Measurements from ENCODE around the gene CHSY1. TPM values are rescaled to one million over a fixed set of nuclear protein-coding genes. Genes with fewer than 3 reads are reported as not detected.

CHSY1 gene
- total and polyA plus RNA-seq, 10 donors, result 6.8 to 99.5 (median 52.8) TPM

- Histone ChIP-seq H3K4me3 (peak overlapping the region; percentile 76 to 93 (median 82)), H3K9me3 (no peaks in the 10 kb centered on the region), H3K36me3 (peaks cover 0 to 4% (median 0%) of the 10 kb centered on the region in 6 donors), H3K27me3 (replicated peaks in 1 of 7) (no peaks in the 10 kb centered on the region), H3K4me1 (peaks cover 27 to 83% (median 72%) of the 10 kb centered on the region in 6 donors), H3K27ac (peak overlapping the region; percentile 61 to 96 (median 78))
- no peak for DNase-seq
- TF ChIP-seq POLR2AphosphoS5 (IDR thresholded peaks at IDR 0.05), result no peak
- no peak for TF ChIP-seq POLR2A (IDR thresholded peaks at IDR 0.05)
- TF ChIP-seq CTCF (IDR thresholded peaks at IDR 0.05 in 8 of 11, conservative IDR thresholded peaks at IDR 0.05 in 3 of 11), result no peak
- intact Hi-C loops (cut with DNase I; ENCODE audit: low total_unique reads), result loop anchor here (10.0 kb wide), 1 partner anchor 126 kb away; no protein-coding TSS in a partner anchor
- 12 to 23% (median 14%) methylated on average over 6 of the region's 6 CpGs for WGBS, 5 donors
Observed at GRCh38 chr15:101250341-101250831, 1.5 kb downstream of the CHSY1 start.

GRCh38 chr15:101248274-101248673, 3.6 kb downstream of the CHSY1 start:
- 62 to 67% (median 65%) methylated on average over 3 of the region's 3 CpGs for WGBS, 5 donors
- Histone ChIP-seq H3K36me3 (peaks cover 0 to 4% (median 0%) of the 10 kb centered on the region in 6 donors), H3K4me1 (peaks cover 46 to 88% (median 85%) of the 10 kb centered on the region in 6 donors), H3K4me3 (no peak overlapping the region), H3K27ac (peak overlapping the region in 6 of 8 donors; percentile 11 to 90 (median 50)), H3K9me3 (no peaks in the 10 kb centered on the region), H3K27me3 (replicated peaks in 1 of 7) (no peaks in the 10 kb centered on the region)
- TF ChIP-seq POLR2AphosphoS5 (IDR thresholded peaks at IDR 0.05) (no peak), CTCF (IDR thresholded peaks at IDR 0.05 in 8 of 11, conservative IDR thresholded peaks at IDR 0.05 in 3 of 11) (no peak), POLR2A (IDR thresholded peaks at IDR 0.05) (no peak)
- intact Hi-C loops (cut with DNase I; ENCODE audit: low total_unique reads), result no loop called here
- DNase-seq, result no peak

- Histone ChIP-seq H3K9me3 (no peaks in the 10 kb centered on the region), H3K4me1 (peaks cover 51 to 89% (median 87%) of the 10 kb centered on the region in 6 donors), H3K4me3 (peak overlapping the region in 1 of 8 donors; percentile 37), H3K27ac (peak overlapping the region; percentile 1 to 90 (median 71)), H3K27me3 (replicated peaks in 1 of 7) (no peaks in the 10 kb centered on the region), H3K36me3 (peaks cover 0 to 4% (median 0%) of the 10 kb centered on the region in 6 donors)
- WGBS, 5 donors, result 74 to 81% (median 75%) methylated on average over 10 of the region's 10 CpGs
- intact Hi-C loops (cut with DNase I; ENCODE audit: low total_unique reads), result no loop called here
- peak; percentile 64 for DNase-seq
- TF ChIP-seq POLR2A (IDR thresholded peaks at IDR 0.05), result no peak
- TF ChIP-seq POLR2AphosphoS5 (IDR thresholded peaks at IDR 0.05), result no peak
- no peak for TF ChIP-seq CTCF (IDR thresholded peaks at IDR 0.05 in 8 of 11, conservative IDR thresholded peaks at IDR 0.05 in 3 of 11)
Observed at GRCh38 chr15:101246824-101247745, 4.8 kb downstream of the CHSY1 start.

GRCh38 chr15:101246391-101246790, 5.5 kb downstream of the CHSY1 start:
- H3K9me3 ChIP-seq, result no peaks in the 10 kb centered on the region
- intact Hi-C loops (cut with DNase I; ENCODE audit: low total_unique reads), result no loop called here
- H3K27me3 ChIP-seq (replicated peaks in 1 of 7), result no peaks in the 10 kb centered on the region
- 32 to 54% (median 37%) methylated on average over 6 of the region's 6 CpGs for WGBS, 5 donors
- TF ChIP-seq CTCF (IDR thresholded peaks at IDR 0.05 in 8 of 11, conservative IDR thresholded peaks at IDR 0.05 in 3 of 11) (no peak), POLR2A (IDR thresholded peaks at IDR 0.05) (no peak), POLR2AphosphoS5 (IDR thresholded peaks at IDR 0.05) (no peak)
- H3K4me3 ChIP-seq, result peak overlapping the region in 1 of 8 donors; percentile 37
- peaks cover 58 to 96% (median 93%) of the 10 kb centered on the region in 6 donors for H3K4me1 ChIP-seq
- peak overlapping the region; percentile 1 to 90 (median 71) for H3K27ac ChIP-seq
- H3K36me3 ChIP-seq, result peaks cover 0 to 4% (median 0%) of the 10 kb centered on the region in 6 donors
- DNase-seq, result no peak
